ENCODE data around the gene CTSW.

DNA sequence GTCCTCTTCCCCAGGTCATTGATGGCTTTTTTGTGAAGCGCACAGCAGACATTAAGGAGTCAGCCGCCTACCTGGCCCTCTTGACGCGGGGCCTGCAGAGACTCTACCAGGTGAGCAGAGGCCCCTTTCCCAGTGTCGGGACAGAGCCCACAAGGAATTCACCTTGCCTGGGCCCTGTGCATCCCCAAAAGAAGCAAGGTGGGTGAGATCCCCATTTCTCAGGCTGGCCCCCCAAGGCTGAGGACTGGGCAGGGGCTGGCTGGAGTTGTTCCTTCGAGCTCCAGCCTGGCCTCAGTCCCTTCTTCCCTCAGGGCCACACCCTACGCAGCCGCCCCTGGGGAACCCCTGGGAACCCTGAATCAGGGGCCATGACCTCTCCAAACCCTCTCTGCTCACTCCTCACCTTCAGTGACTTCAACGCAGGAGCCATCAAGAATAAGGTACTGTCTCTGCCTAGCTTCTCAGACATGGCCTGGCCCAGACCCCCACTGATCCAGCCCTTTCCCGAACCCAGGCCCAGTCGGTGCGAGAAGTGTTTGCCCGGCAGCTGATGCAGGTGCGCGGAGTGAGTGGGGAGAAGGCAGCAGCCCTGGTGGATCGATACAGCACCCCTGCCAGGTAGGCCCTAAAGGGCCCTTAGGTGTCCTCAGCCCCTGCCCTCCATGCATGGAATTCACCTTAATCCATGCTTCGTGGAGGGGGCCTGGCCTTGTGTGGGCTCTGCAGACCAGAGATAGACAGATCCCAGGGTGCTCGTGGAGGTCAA lies 14.7 kb upstream of the CTSW start:
- no peak for TF ChIP-seq EZH2 (IDR thresholded peaks at IDR 0.05)
- no peak for TF ChIP-seq POLR2AphosphoS5 (IDR thresholded peaks at IDR 0.05; ENCODE audit: borderline replicate concordance, low read depth, low read length)
